ENCODE measurements around the gene FTO. TPM values are rescaled to one million over a fixed set of nuclear protein-coding genes. Genes with fewer than 3 reads are reported as not detected.

Gene FTO
- total and polyA plus RNA-seq, 2 of the 13 experiments (the other 11 are each of a cell fraction or from before 2014, with no cell fraction given): 41.6 to 55.8 TPM

DNA sequence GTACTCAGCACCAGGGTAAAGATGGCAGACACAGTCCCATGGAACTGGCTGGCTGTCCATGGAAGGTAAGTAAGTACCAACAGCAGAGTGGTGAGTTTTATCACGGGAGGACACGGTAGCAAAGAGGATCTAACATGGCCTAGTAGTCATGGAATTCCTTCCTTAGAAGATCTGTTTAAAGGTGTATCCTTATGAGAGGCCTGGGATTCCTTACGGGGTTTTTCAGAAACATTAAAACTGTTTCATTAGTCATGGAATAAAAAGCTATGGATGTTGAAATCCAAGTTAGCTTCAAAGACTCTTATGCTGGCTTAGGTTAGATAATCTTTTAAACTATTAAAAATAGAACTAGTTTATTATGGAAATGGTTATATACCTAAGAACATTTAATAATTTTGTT is 7.4 kb downstream of the FTO start (continued):
- TF ChIP-seq, protein P1, sequence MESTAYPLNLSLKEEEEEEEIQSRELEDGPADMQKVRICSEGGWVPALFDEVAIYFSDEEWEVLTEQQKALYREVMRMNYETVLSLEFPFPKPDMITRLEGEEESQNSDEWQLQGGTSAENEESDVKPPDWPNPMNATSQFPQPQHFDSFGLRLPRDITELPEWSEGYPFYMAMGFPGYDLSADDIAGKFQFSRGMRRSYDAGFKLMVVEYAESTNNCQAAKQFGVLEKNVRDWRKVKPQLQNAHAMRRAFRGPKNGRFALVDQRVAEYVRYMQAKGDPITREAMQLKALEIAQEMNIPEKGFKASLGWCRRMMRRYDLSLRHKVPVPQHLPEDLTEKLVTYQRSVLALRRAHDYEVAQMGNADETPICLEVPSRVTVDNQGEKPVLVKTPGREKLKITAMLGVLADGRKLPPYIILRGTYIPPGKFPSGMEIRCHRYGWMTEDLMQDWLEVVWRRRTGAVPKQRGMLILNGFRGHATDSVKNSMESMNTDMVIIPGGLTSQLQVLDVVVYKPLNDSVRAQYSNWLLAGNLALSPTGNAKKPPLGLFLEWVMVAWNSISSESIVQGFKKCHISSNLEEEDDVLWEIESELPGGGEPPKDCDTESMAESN (CRISPR knock-in tag; conservative IDR thresholded peaks at IDR 0.05): no peak
- TF ChIP-seq ZNF614 (CRISPR knock-in tag; IDR thresholded peaks at IDR 0.05; ENCODE audit: borderline replicate concordance) (no peak), ZSCAN30 (CRISPR knock-in tag; IDR thresholded peaks at IDR 0.05) (no peak), CENPT (CRISPR knock-in tag; IDR thresholded peaks at IDR 0.05; ENCODE audit: low read depth) (no peak), SMAD9 (CRISPR knock-in tag; IDR thresholded peaks at IDR 0.05) (no peak)
- TF ChIP-seq, protein P2, sequence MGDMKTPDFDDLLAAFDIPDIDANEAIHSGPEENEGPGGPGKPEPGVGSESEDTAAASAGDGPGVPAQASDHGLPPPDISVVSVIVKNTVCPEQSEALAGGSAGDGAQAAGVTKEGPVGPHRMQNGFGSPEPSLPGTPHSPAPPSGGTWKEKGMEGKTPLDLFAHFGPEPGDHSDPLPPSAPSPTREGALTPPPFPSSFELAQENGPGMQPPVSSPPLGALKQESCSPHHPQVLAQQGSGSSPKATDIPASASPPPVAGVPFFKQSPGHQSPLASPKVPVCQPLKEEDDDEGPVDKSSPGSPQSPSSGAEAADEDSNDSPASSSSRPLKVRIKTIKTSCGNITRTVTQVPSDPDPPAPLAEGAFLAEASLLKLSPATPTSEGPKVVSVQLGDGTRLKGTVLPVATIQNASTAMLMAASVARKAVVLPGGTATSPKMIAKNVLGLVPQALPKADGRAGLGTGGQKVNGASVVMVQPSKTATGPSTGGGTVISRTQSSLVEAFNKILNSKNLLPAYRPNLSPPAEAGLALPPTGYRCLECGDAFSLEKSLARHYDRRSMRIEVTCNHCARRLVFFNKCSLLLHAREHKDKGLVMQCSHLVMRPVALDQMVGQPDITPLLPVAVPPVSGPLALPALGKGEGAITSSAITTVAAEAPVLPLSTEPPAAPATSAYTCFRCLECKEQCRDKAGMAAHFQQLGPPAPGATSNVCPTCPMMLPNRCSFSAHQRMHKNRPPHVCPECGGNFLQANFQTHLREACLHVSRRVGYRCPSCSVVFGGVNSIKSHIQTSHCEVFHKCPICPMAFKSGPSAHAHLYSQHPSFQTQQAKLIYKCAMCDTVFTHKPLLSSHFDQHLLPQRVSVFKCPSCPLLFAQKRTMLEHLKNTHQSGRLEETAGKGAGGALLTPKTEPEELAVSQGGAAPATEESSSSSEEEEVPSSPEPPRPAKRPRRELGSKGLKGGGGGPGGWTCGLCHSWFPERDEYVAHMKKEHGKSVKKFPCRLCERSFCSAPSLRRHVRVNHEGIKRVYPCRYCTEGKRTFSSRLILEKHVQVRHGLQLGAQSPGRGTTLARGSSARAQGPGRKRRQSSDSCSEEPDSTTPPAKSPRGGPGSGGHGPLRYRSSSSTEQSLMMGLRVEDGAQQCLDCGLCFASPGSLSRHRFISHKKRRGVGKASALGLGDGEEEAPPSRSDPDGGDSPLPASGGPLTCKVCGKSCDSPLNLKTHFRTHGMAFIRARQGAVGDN (CRISPR knock-in tag; IDR thresholded peaks at IDR 0.05): no peak

DNA sequence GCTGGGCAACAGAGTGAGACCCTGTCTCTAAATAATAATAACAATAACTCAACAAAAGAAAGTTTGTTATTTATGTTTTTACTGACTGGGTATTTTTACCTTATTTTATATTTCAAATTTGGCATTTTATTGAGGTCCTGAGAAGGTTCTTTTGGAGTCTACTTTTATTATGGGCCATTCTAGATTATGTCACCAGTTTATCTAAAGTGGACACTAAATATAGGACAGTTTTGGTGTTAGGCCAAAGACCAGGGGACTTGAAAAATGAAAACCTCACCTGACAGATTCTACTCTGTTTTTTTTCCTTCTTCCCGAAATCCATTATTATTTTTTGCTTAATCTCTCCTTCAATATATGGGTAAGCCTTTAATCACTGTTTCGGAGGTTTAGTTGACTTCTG is 8.1 kb downstream of the FTO start:
- Histone ChIP-seq H4K20me1 (ENCODE audit: insufficient read depth, low read length) (no peaks in the 10 kb centered on the region), H3K9ac (ENCODE audit: insufficient read depth, low read depth, low read length) (no peak overlapping the region), H3K27ac (ENCODE audit: extremely low read length, insufficient read depth, low read length) (no peak overlapping the region), H3K79me2 (ENCODE audit: insufficient read depth, low read length) (peaks cover 39% of the 10 kb centered on the region), H2AFZ (ENCODE audit: low read length) (no peak overlapping the region), H3K9me3 (ENCODE audit: low read length) (no peaks in the 10 kb centered on the region), H3K4me3 (replicated peaks in 1 of 3; ENCODE audit: insufficient read depth in 1 of 3, low read depth in 2 of 3, low read length in 3 of 3) (no peak overlapping the region), H3K4me2 (ENCODE audit: low read depth, low read length) (no peak overlapping the region), H3K27me3 (ENCODE audit: control insufficient read depth in 1 of 2, insufficient read depth in 2 of 2, low read length in 2 of 2) (no peaks in the 10 kb centered on the region), H3K36me3 (replicated peaks in 1 of 2; ENCODE audit: control insufficient read depth in 1 of 2, insufficient read depth in 2 of 2, low read length in 2 of 2) (no peaks in the 10 kb centered on the region), H3K4me1 (ENCODE audit: insufficient read depth, low read length) (peaks cover 13% of the 10 kb centered on the region; the same call in 1 of the 2 replicates)
- DNase-seq (ENCODE audit: low spot score): no peak
- in situ Hi-C loops (cut with HindIII; ENCODE audit: extremely low pct_ligation_motif_present, low pct_unique_long_range_greater_than_20kb): no loop called here
- 95% methylated on average over 2 of the region's 2 CpGs for WGBS (ENCODE audit: low lambda C conversion rate)
- ChIA-PET CTCF (ENCODE audit: low intra/inter-chr PET ratio, low total read pairs) (no interaction called here), POLR2A (no interaction called here)
- no peak for ATAC-seq
- no peak for FAIRE-seq
- intact Hi-C loops (cut with micrococcal nuclease; ENCODE audit: unreplicated experiment): no loop called here
- BruUV-seq (replicated peaks): no TSS peak
- TF ChIP-seq ZNF83 (CRISPR knock-in tag; IDR thresholded peaks at IDR 0.05; ENCODE audit: borderline replicate concordance): no peak
- TF ChIP-seq ARNT2 (CRISPR knock-in tag; IDR thresholded peaks at IDR 0.05; ENCODE audit: low read depth): no peak
- TF ChIP-seq, protein P3, sequence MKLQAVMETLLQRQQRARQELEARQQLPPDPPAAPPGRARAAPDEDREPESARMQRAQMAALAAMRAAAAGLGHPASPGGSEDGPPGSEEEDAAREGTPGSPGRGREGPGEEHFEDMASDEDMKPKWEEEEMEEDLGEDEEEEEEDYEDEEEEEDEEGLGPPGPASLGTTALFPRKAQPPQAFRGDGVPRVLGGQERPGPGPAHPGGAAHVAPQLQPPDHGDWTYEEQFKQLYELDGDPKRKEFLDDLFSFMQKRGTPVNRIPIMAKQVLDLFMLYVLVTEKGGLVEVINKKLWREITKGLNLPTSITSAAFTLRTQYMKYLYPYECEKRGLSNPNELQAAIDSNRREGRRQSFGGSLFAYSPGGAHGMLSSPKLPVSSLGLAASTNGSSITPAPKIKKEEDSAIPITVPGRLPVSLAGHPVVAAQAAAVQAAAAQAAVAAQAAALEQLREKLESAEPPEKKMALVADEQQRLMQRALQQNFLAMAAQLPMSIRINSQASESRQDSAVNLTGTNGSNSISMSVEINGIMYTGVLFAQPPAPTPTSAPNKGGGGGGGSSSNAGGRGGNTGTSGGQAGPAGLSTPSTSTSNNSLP (IDR thresholded peaks at IDR 0.05; ENCODE audit: low read depth, low read length): no peak
- no peak for TF ChIP-seq HOXD1 (CRISPR knock-in tag; IDR thresholded peaks at IDR 0.05)
- no peak for TF ChIP-seq U2AF2 (IDR thresholded peaks at IDR 0.05; ENCODE audit: low read depth, low read length)
- TF ChIP-seq, protein P4, sequence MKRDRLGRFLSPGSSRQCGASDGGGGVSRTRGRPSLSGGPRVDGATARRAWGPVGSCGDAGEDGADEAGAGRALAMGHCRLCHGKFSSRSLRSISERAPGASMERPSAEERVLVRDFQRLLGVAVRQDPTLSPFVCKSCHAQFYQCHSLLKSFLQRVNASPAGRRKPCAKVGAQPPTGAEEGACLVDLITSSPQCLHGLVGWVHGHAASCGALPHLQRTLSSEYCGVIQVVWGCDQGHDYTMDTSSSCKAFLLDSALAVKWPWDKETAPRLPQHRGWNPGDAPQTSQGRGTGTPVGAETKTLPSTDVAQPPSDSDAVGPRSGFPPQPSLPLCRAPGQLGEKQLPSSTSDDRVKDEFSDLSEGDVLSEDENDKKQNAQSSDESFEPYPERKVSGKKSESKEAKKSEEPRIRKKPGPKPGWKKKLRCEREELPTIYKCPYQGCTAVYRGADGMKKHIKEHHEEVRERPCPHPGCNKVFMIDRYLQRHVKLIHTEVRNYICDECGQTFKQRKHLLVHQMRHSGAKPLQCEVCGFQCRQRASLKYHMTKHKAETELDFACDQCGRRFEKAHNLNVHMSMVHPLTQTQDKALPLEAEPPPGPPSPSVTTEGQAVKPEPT (CRISPR knock-in tag; IDR thresholded peaks at IDR 0.05; ENCODE audit: low read depth): no peak
- TF ChIP-seq JDP2 (CRISPR knock-in tag; IDR thresholded peaks at IDR 0.05; ENCODE audit: borderline replicate concordance): no peak
- no peak for TF ChIP-seq KDM4B (CRISPR knock-in tag; IDR thresholded peaks at IDR 0.05)
- no peak for TF ChIP-seq TARDBP (CRISPR knock-in tag; IDR thresholded peaks at IDR 0.05)
